Neural cell (in vitro differentiated cells): ENCODE results near the gene LPCAT1. TPM values are rescaled to one million over a fixed set of nuclear protein-coding genes. Genes with fewer than 3 reads are reported as not detected.

Experiments used
- H2AFZ ChIP-seq: fragments of 200-600, 300-800 bp; sonication (generic), shearing (Covaris generic); 2 replicates; pipeline ENCODE4 v1.6.0; 2014; ENCODE audit warnings: low read depth, mild to moderate bottlenecking, antibody characterized with exemption, low read length, moderate library complexity
- H3F3A ChIP-seq: fragments of 200-600 bp; shearing (Covaris generic); 2 replicates; pipeline ENCODE4 v1.6.1; 2016; ENCODE audit warnings: mild to moderate bottlenecking, moderate library complexity, mixed read lengths, antibody characterized with exemption, low read length; ENCODE audit not compliant: insufficient read depth, poor library complexity, severe bottlenecking
- H3K27ac ChIP-seq: fragments of 200-600, 300-800 bp; sonication (generic), shearing (Covaris generic); 2 replicates; pipeline ENCODE4 v1.5.1; 2014; ENCODE audit warnings: mild to moderate bottlenecking, low read length, moderate library complexity
- H3K27me3 ChIP-seq: fragments of 300-800, 200-600 bp; sonication (generic), shearing (Covaris generic); 2 replicates; pipeline ENCODE4 v1.6.0; 2014; ENCODE audit warnings: mild to moderate bottlenecking, low read depth, low read length, moderate library complexity; ENCODE audit not compliant: insufficient read depth
- H3K36me3 ChIP-seq: fragments of 300-800, 200-600 bp; sonication (generic), shearing (Covaris generic); 2 replicates; pipeline ENCODE4 v1.5.1; 2014; ENCODE audit warnings: mild to moderate bottlenecking, antibody characterized with exemption, low read length, moderate library complexity; ENCODE audit not compliant: insufficient read depth
- H3K4me2 ChIP-seq: fragments of 300-800, 200-600 bp; sonication (generic), shearing (Covaris generic); 2 replicates; pipeline ENCODE4 v1.6.0; 2014; ENCODE audit warnings: mild to moderate bottlenecking, low read length
- H3K4me3 ChIP-seq: fragments of 300-800, 200-600 bp; sonication (generic), shearing (Covaris generic); 2 replicates; pipeline ENCODE4 v1.5.1; 2014; ENCODE audit warnings: mild to moderate bottlenecking, low read length, moderate library complexity
- H3K79me2 ChIP-seq: fragments of 200-600 bp; shearing (Covaris generic); replicated peaks from 2 replicates; pipeline ENCODE4 v1.6.0; 2014; ENCODE audit warnings: mild to moderate bottlenecking, low read length, moderate library complexity; ENCODE audit not compliant: insufficient read depth
- H3K9ac ChIP-seq: fragments of 300-800, 200-600 bp; sonication (generic), shearing (Covaris generic); 2 replicates; pipeline ENCODE4 v1.6.1; 2016; ENCODE audit warnings: mild to moderate bottlenecking, low read length, mixed read lengths
- H3K9me2 ChIP-seq: fragments of 200-600 bp; shearing (Covaris generic); 2 replicates; pipeline ENCODE4 v1.6.1; 2016; ENCODE audit warnings: mild to moderate bottlenecking, low read length, mixed read lengths; ENCODE audit not compliant: insufficient read depth
- H3K9me3 ChIP-seq: fragments of 200-600, 300-800 bp; sonication (generic), shearing (Covaris generic); 2 replicates; pipeline ENCODE4 v1.6.1; 2016; ENCODE audit warnings: mild to moderate bottlenecking, mixed run types, low read length, moderate library complexity, mixed read lengths
- H4K20me1 ChIP-seq: fragments of 200-600 bp; shearing (Covaris generic); 2 replicates; pipeline ENCODE4 v1.6.1; 2016; ENCODE audit warnings: mild to moderate bottlenecking, mixed run types; ENCODE audit not compliant: insufficient read depth
- EP300 ChIP-seq: fragments of 450-650 bp; conservative IDR thresholded peaks from 2 replicates; pipeline ENCODE4 v1.6.1; 2014; ENCODE audit warnings: antibody characterized with exemption, mild to moderate bottlenecking, moderate library complexity; ENCODE audit not compliant: poor library complexity, severe bottlenecking
- EZH2 ChIP-seq: fragments of 200-600, 300-800 bp; shearing (Covaris generic), sonication (generic); IDR thresholded peaks from 2 replicates; pipeline ENCODE4 v1.6.1; 2014; ENCODE audit warnings: antibody characterized with exemption, low read length, borderline replicate concordance, mild to moderate bottlenecking; ENCODE audit not compliant: insufficient read depth, poor library complexity, severe bottlenecking
- MXI1 ChIP-seq: fragments of 450-650 bp; conservative IDR thresholded peaks from 2 replicates; pipeline ENCODE4 v1.6.1; 2014; ENCODE audit warnings: antibody characterized with exemption, mild to moderate bottlenecking; ENCODE audit not compliant: poor library complexity, severe bottlenecking
- POLR2AphosphoS5 ChIP-seq: IDR thresholded peaks from 2 replicates; pipeline ENCODE4 v1.6.1; 2012
- RAD21 ChIP-seq: fragments of 450-650 bp; conservative IDR thresholded peaks from 2 replicates; pipeline ENCODE4 v1.6.1; 2014; ENCODE audit warnings: antibody characterized with exemption, mild to moderate bottlenecking, moderate library complexity
- SMC3 ChIP-seq: fragments of 450-650 bp; conservative IDR thresholded peaks from 2 replicates; pipeline ENCODE4 v1.6.1; 2014; ENCODE audit warnings: antibody characterized with exemption, mild to moderate bottlenecking, moderate library complexity; ENCODE audit not compliant: poor library complexity
- TAF1 ChIP-seq: IDR thresholded peaks from 2 replicates; pipeline ENCODE4 v1.6.1; 2012; ENCODE audit warnings: low read depth
- polyA plus RNA-seq: library from polyadenylated mRNA; depleted of rRNA; stranded (reverse); fragments of >200 nt; gene quantifications from 2 replicates; pipeline ENCODE4 v1.2.3, GENCODE V29; 2014
- TF ChIP-seq, protein P1 (sequence below): fragments of 450-650 bp; IDR thresholded peaks from 2 replicates; pipeline ENCODE4 v1.5.1; 2014; ENCODE audit warnings: antibody characterized with exemption, mild to moderate bottlenecking, moderate library complexity; ENCODE audit not compliant: poor library complexity, severe bottlenecking
- TF ChIP-seq, protein P2 (sequence below): IDR thresholded peaks from 2 replicates; pipeline ENCODE4 v1.6.1; 2012; ENCODE audit warnings: borderline replicate concordance

Gene LPCAT1
- polyA plus RNA-seq, 1 donor from 2014 or later = 61.8 TPM

DNA sequence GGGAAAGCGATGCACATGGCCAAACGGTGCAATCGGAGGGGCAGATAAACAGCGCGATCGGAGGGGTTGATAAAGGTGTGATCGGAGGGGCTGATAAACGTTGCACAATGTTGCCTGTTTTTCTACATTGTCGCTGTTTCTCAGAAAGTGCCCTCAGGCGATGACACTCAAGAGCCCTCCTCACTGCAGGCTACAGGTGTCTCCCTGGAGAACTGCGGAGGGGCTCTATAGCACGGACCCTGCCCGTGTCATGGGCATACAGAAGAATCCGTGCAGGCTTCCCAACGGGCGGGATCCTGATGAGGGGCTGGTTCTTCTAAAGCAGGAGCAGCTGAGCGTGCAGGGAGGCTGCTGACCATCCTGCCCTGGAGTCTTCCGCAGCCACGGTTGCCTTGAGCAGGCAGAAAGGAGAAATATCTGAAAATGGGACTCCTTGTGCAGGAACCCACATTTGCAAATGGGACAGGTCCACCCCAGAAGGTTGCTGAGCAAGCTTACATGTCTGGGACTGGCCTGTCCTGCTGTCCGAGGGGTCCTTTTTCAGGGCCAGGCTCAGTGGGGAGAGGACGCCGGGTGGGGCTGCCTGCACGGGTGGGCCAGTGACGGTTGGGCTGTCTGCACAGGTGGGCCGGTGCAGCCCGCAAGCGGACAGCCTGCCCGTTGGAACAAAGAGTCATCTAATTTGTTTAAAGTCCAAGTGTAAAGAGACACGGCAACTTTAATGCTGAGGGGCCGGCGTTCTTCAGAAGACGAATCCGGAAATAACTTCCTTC, 25.1 kb upstream of the LPCAT1 start:
- TF ChIP-seq POLR2AphosphoS5 (no peak), RAD21 (no peak), TAF1 (no peak)
- TF ChIP-seq, protein P1, sequence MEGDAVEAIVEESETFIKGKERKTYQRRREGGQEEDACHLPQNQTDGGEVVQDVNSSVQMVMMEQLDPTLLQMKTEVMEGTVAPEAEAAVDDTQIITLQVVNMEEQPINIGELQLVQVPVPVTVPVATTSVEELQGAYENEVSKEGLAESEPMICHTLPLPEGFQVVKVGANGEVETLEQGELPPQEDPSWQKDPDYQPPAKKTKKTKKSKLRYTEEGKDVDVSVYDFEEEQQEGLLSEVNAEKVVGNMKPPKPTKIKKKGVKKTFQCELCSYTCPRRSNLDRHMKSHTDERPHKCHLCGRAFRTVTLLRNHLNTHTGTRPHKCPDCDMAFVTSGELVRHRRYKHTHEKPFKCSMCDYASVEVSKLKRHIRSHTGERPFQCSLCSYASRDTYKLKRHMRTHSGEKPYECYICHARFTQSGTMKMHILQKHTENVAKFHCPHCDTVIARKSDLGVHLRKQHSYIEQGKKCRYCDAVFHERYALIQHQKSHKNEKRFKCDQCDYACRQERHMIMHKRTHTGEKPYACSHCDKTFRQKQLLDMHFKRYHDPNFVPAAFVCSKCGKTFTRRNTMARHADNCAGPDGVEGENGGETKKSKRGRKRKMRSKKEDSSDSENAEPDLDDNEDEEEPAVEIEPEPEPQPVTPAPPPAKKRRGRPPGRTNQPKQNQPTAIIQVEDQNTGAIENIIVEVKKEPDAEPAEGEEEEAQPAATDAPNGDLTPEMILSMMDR = no peak
- no peaks in the 10 kb centered on the region for H3K27me3 ChIP-seq
- no peaks in the 10 kb centered on the region for H3K36me3 ChIP-seq
- H3K9me3 ChIP-seq = no peaks in the 10 kb centered on the region
- H3K79me2 ChIP-seq = no peaks in the 10 kb centered on the region
- no peaks in the 10 kb centered on the region for H4K20me1 ChIP-seq
- no peak overlapping the region for H3K4me3 ChIP-seq
- H3K9me2 ChIP-seq = no peaks in the 10 kb centered on the region
- no peak overlapping the region for H3K27ac ChIP-seq
- no peak overlapping the region for H3K9ac ChIP-seq
- H3K4me2 ChIP-seq = no peak overlapping the region
- no peak overlapping the region for H2AFZ ChIP-seq
- no peaks in the 10 kb centered on the region for H3F3A ChIP-seq

DNA sequence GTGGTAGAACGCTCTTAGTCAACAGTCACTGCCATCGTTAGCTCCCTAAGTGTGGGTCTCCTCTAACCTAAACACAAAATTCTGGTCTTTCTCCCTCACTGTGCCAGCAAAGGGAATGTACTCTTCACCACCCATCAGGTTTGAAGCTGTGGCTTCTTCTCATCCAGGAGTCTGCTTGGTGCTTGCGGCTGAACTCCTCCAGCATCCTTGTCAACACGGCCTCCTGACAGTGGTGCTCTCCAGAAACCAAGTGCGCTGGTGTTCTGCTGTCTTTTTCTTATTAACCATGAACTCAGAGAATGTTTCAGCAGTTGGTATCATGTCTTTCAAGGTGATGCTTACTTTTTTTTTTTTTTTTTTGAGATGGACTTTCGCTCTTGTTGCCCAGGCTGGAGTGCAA, 23.9 kb upstream of the LPCAT1 start:
- Histone ChIP-seq H4K20me1 (no peaks in the 10 kb centered on the region), H3K4me3 (no peak overlapping the region), H3K36me3 (no peaks in the 10 kb centered on the region), H3F3A (no peaks in the 10 kb centered on the region), H3K9me2 (no peaks in the 10 kb centered on the region), H3K27ac (no peak overlapping the region), H3K79me2 (no peaks in the 10 kb centered on the region), H3K9me3 (no peaks in the 10 kb centered on the region), H2AFZ (no peak overlapping the region), H3K4me2 (no peak overlapping the region), H3K9ac (no peak overlapping the region), H3K27me3 (no peaks in the 10 kb centered on the region)
- TF ChIP-seq RAD21 = no peak
- no peak for TF ChIP-seq SMC3
- TF ChIP-seq, protein P2, sequence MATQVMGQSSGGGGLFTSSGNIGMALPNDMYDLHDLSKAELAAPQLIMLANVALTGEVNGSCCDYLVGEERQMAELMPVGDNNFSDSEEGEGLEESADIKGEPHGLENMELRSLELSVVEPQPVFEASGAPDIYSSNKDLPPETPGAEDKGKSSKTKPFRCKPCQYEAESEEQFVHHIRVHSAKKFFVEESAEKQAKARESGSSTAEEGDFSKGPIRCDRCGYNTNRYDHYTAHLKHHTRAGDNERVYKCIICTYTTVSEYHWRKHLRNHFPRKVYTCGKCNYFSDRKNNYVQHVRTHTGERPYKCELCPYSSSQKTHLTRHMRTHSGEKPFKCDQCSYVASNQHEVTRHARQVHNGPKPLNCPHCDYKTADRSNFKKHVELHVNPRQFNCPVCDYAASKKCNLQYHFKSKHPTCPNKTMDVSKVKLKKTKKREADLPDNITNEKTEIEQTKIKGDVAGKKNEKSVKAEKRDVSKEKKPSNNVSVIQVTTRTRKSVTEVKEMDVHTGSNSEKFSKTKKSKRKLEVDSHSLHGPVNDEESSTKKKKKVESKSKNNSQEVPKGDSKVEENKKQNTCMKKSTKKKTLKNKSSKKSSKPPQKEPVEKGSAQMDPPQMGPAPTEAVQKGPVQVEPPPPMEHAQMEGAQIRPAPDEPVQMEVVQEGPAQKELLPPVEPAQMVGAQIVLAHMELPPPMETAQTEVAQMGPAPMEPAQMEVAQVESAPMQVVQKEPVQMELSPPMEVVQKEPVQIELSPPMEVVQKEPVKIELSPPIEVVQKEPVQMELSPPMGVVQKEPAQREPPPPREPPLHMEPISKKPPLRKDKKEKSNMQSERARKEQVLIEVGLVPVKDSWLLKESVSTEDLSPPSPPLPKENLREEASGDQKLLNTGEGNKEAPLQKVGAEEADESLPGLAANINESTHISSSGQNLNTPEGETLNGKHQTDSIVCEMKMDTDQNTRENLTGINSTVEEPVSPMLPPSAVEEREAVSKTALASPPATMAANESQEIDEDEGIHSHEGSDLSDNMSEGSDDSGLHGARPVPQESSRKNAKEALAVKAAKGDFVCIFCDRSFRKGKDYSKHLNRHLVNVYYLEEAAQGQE = no peak
- TF ChIP-seq EZH2 = no peak
- no peak for TF ChIP-seq POLR2AphosphoS5
- TF ChIP-seq, protein P1 = no peak
- no peak for TF ChIP-seq TAF1
- no peak for TF ChIP-seq EP300
- no peak for TF ChIP-seq MXI1
